ENCODE measurements around the gene ZNF382. TPM values are rescaled to one million over a fixed set of nuclear protein-coding genes. Genes with fewer than 3 reads are reported as not detected.
A peak's percentile ranks its signal among the peaks of the same experiment; 100 is the strongest.
"Not testable (repeated sequence)": the region's sequence is repeated elsewhere in the genome, so short reads cannot be mapped to it uniquely, and the experiment has no call there.

The ZNF382 gene
- total and polyA plus RNA-seq, 10 donors = 2.1 to 13.3 (median 8.2) TPM

GRCh38 chr19:36577271-36577996 is 27.7 kb upstream of the ZNF382 start:
- H3K9me3 ChIP-seq = peaks cover 3 to 75% (median 66%) of the 10 kb centered on the region in 8 donors
- H3K36me3 ChIP-seq = peaks cover 10 to 76% (median 58%) of the 10 kb centered on the region in 6 donors
- no peak overlapping the region for H3K4me3 ChIP-seq
- no peaks in the 10 kb centered on the region for H3K27me3 ChIP-seq (replicated peaks in 1 of 7)
- peaks cover 8 to 22% (median 19%) of the 10 kb centered on the region in 6 donors for H3K4me1 ChIP-seq
- H3K27ac ChIP-seq = no peak overlapping the region
- TF ChIP-seq CTCF (IDR thresholded peaks at IDR 0.05 in 8 of 11, conservative IDR thresholded peaks at IDR 0.05 in 3 of 11) = no peak
- TF ChIP-seq POLR2AphosphoS5 (IDR thresholded peaks at IDR 0.05) = no peak
- TF ChIP-seq POLR2A (IDR thresholded peaks at IDR 0.05) = no peak
- 96 to 100% (median 97%) methylated on average over 3 of the region's 3 CpGs for WGBS, 5 donors
- DNase-seq = no peak
- intact Hi-C loops (cut with DNase I; ENCODE audit: low total_unique reads) = no loop called here

- peaks cover 4 to 11% (median 9%) of the 10 kb centered on the region in 6 donors for H3K4me1 ChIP-seq
- H3K9me3 ChIP-seq = peaks cover 3 to 93% (median 84%) of the 10 kb centered on the region in 8 donors
- no peaks in the 10 kb centered on the region for H3K27me3 ChIP-seq (replicated peaks in 1 of 7)
- H3K27ac ChIP-seq = no peak overlapping the region
- H3K4me3 ChIP-seq = no peak overlapping the region
- intact Hi-C loops (cut with DNase I; ENCODE audit: low total_unique reads) = no loop called here
- peaks cover 10 to 92% (median 62%) of the 10 kb centered on the region in 6 donors for H3K36me3 ChIP-seq
- no peak for DNase-seq
- no peak for TF ChIP-seq POLR2A (IDR thresholded peaks at IDR 0.05)
Measured at GRCh38 chr19:36579255-36579654, 25.9 kb upstream of the ZNF382 start.

- DNase-seq; H3K27me3 ChIP-seq (replicated peaks in 1 of 7); H3K4me3 ChIP-seq; intact Hi-C loops (cut with DNase I; ENCODE audit: low total_unique reads); H3K27ac ChIP-seq: not testable (repeated sequence)
- peaks cover 0 to 14% (median 0%) of the 10 kb centered on the region in 6 donors for H3K36me3 ChIP-seq
- H3K4me1 ChIP-seq = peaks cover 6 to 23% (median 18%) of the 10 kb centered on the region in 6 donors
- WGBS, 5 donors = 90 to 92% (median 91%) methylated on average over 9 to 10 of the region's 10 CpGs
- peaks cover 0 to 57% (median 38%) of the 10 kb centered on the region in 8 donors for H3K9me3 ChIP-seq
Measured at GRCh38 chr19:36602681-36603080, 2.4 kb upstream of the ZNF382 start.

GRCh38 chr19:36604656-36605100 is 435 bp upstream of the ZNF382 start:
- WGBS, 5 donors = 0 to 1% (median 0%) methylated on average over 1 to 21 of the region's 21 CpGs
- peak; percentile 93 for DNase-seq
- Histone ChIP-seq H3K27me3 (replicated peaks in 1 of 7) (no peaks in the 10 kb centered on the region), H3K27ac (peak overlapping the region; percentile 86 to 90 (median 88)), H3K36me3 (peaks cover 0 to 26% (median 11%) of the 10 kb centered on the region in 6 donors), H3K9me3 (peaks cover 0 to 57% (median 38%) of the 10 kb centered on the region in 8 donors), H3K4me1 (peaks cover 6 to 23% (median 18%) of the 10 kb centered on the region in 6 donors), H3K4me3 (peak overlapping the region; percentile 74 to 90 (median 86))
- intact Hi-C loops (cut with DNase I; ENCODE audit: low total_unique reads) = no loop called here
- TF ChIP-seq CTCF (IDR thresholded peaks at IDR 0.05 in 8 of 11, conservative IDR thresholded peaks at IDR 0.05 in 3 of 11) (no peak), POLR2AphosphoS5 (IDR thresholded peaks at IDR 0.05) (no peak), POLR2A (IDR thresholded peaks at IDR 0.05) (no peak)

GRCh38 chr19:36605877-36606478 is 865 bp downstream of the ZNF382 start:
- H3K4me1 ChIP-seq = peaks cover 6 to 23% (median 18%) of the 10 kb centered on the region in 6 donors
- TF ChIP-seq POLR2AphosphoS5 (IDR thresholded peaks at IDR 0.05) = no peak
- TF ChIP-seq CTCF (IDR thresholded peaks at IDR 0.05 in 8 of 11, conservative IDR thresholded peaks at IDR 0.05 in 3 of 11) = no peak
- no peak for TF ChIP-seq POLR2A (IDR thresholded peaks at IDR 0.05)
- WGBS, 5 donors = 0 to 5% (median 0%) methylated on average over 1 of the region's 1 CpG
- H3K36me3 ChIP-seq = peaks cover 0 to 39% (median 23%) of the 10 kb centered on the region in 6 donors
- H3K4me3 ChIP-seq = peak overlapping the region; percentile 74 to 90 (median 86)
- intact Hi-C loops (cut with DNase I; ENCODE audit: low total_unique reads) = no loop called here
- no peaks in the 10 kb centered on the region for H3K27me3 ChIP-seq (replicated peaks in 1 of 7)
- H3K9me3 ChIP-seq = peaks cover 0 to 57% (median 39%) of the 10 kb centered on the region in 8 donors
- DNase-seq = no peak
- peak overlapping the region in 7 of 8 donors; percentile 86 to 90 (median 89) for H3K27ac ChIP-seq

Measured in spleen (tissue), 11 donors.